CD14-positive monocyte (primary cell): ENCODE measurements around the gene GRM3. TPM values are rescaled to one million over a fixed set of nuclear protein-coding genes. Genes with fewer than 3 reads are reported as not detected.

ENCODE experiments used
- DNase-seq, 3 donors: peaks; one replicate each; pipeline ENCODE4 v3.0.0-alpha.2; 2011 to 2022
- H2AFZ ChIP-seq: 2 replicates; pipeline ENCODE4 v1.6.0; 2012; ENCODE audit warnings: mild to moderate bottlenecking, low read depth, low read length, inconsistent platforms; ENCODE audit not compliant: insufficient read depth, poor library complexity, severe bottlenecking
- H3K27ac ChIP-seq, 2 donors: 1 replicate in 1 of 2; 2 replicates in 1 of 2; pipeline ENCODE4 v1.5.1; 2012 to 2013; ENCODE audit warnings: low read length in 2 of 2, control low read depth in 1 of 2, inconsistent platforms in 1 of 2, low read depth in 1 of 2, mild to moderate bottlenecking in 1 of 2
- H3K27me3 ChIP-seq, 2 donors: one replicate each; pipeline versions ENCODE4 v1.6.0 to v1.6.1; 2011 to 2013; ENCODE audit warnings: low read length in 2 of 2; ENCODE audit not compliant: control insufficient read depth in 2 of 2, insufficient read depth in 2 of 2
- H3K36me3 ChIP-seq, 2 donors: replicated peaks in 1 of 2; 1 replicate in 1 of 2; 2 replicates in 1 of 2; pipeline versions ENCODE4 v1.5.1 to v1.6.1; 2012 to 2013; ENCODE audit warnings: low read length in 2 of 2, control low read depth in 1 of 2, inconsistent platforms in 1 of 2, mild to moderate bottlenecking in 1 of 2; ENCODE audit not compliant: insufficient read depth in 2 of 2, control insufficient read depth in 1 of 2
- H3K4me1 ChIP-seq, 2 donors: 1 replicate in 1 of 2; 2 replicates in 1 of 2; pipeline versions ENCODE4 v1.5.1 to v1.6.1; 2012 to 2013; ENCODE audit warnings: low read length in 2 of 2, control low read depth in 1 of 2, inconsistent platforms in 1 of 2, mild to moderate bottlenecking in 1 of 2, moderate library complexity in 1 of 2; ENCODE audit not compliant: insufficient read depth in 2 of 2, control insufficient read depth in 1 of 2
- H3K4me2 ChIP-seq: replicated peaks from 2 replicates; pipeline ENCODE3; 2012; ENCODE audit warnings: low read length, moderate library complexity, mild to moderate bottlenecking; ENCODE audit not compliant: poor library complexity, severe bottlenecking; ENCODE audit errors: extremely low read depth
- H3K4me3 ChIP-seq, 3 experiments: fragments of 200-600 bp in 1 of 3; sonication (generic) in 1 of 3; replicated peaks in 1 of 3; 1 replicate in 2 of 3; 2 replicates in 1 of 3; pipeline ENCODE4 v1.5.1; 2011 to 2013; ENCODE audit warnings: low read length in 3 of 3, mild to moderate bottlenecking in 3 of 3, control low read depth in 2 of 3, low read depth in 2 of 3, inconsistent platforms in 1 of 3, moderate library complexity in 1 of 3
- H3K79me2 ChIP-seq: 2 replicates; pipeline ENCODE4 v1.6.0; 2012; ENCODE audit warnings: mild to moderate bottlenecking, control low read depth, inconsistent platforms, low read length, moderate library complexity; ENCODE audit not compliant: insufficient read depth
- H3K9ac ChIP-seq: 2 replicates; pipeline ENCODE4 v1.6.0; 2017; ENCODE audit warnings: low read length, mild to moderate bottlenecking; ENCODE audit not compliant: insufficient read depth, poor library complexity, severe bottlenecking
- H3K9me3 ChIP-seq, 2 donors: replicated peaks in 1 of 2; 1 replicate in 1 of 2; 2 replicates in 1 of 2; pipeline versions ENCODE4 v1.5.1 to v1.6.1; 2012 to 2013; ENCODE audit warnings: low read length in 2 of 2, control low read depth in 1 of 2; ENCODE audit not compliant: control insufficient read depth in 1 of 2, insufficient read depth in 1 of 2
- H4K20me1 ChIP-seq: 2 replicates; pipeline ENCODE4 v1.6.0; 2012; ENCODE audit warnings: mild to moderate bottlenecking, low read length, control low read depth, moderate library complexity; ENCODE audit not compliant: insufficient read depth
- H3K27ac Mint-ChIP-seq, 7 donors: one replicate each; pipeline ENCODE4 v1.8.0; 2020; ENCODE audit warnings: mild to moderate bottlenecking in 7 of 7, mixed read lengths in 7 of 7, moderate library complexity in 6 of 7, inconsistent platforms in 2 of 7
- H3K27me3 Mint-ChIP-seq, 3 donors: one replicate each; pipeline ENCODE4 v1.8.0; 2021 to 2022; ENCODE audit warnings: low read depth in 3 of 3, mild to moderate bottlenecking in 3 of 3, mixed read lengths in 3 of 3, moderate library complexity in 3 of 3, inconsistent platforms in 1 of 3
- H3K36me3 Mint-ChIP-seq, 2 donors: one replicate each; pipeline ENCODE4 v1.8.0; 2020; ENCODE audit warnings: mixed read lengths in 2 of 2, inconsistent platforms in 1 of 2, mild to moderate bottlenecking in 1 of 2
- H3K4me1 Mint-ChIP-seq: one replicate; pipeline ENCODE4 v1.8.0; 2020; ENCODE audit warnings: mild to moderate bottlenecking, mixed read lengths
- H3K4me3 Mint-ChIP-seq, 2 donors: one replicate each; pipeline ENCODE4 v1.8.0; 2020; ENCODE audit warnings: mild to moderate bottlenecking in 2 of 2, mixed read lengths in 2 of 2, moderate library complexity in 1 of 2
- H3K9me3 Mint-ChIP-seq, 7 donors: one replicate each; pipeline ENCODE4 v1.8.0; 2020 to 2022; ENCODE audit warnings: mixed read lengths in 7 of 7, mild to moderate bottlenecking in 6 of 7, moderate library complexity in 6 of 7, inconsistent platforms in 2 of 7
- WGBS: methylation state at CpG from one replicate; pipeline ENCODE4 v1.1.5; 2013; ENCODE audit warnings: missing lambda C conversion rate; ENCODE audit not compliant: insufficient coverage; 5-methylcytosine and 5-hydroxymethylcytosine counted together
- intact Hi-C, 2 donors: fragments of 100-400 bp; cut with micrococcal nuclease; formaldehyde crosslinking; loops; one replicate each; pipeline versions ENCODE4 v1.15.0 to v1.15.1; 2023
- polyA plus RNA-seq, 3 donors: library from polyadenylated mRNA; depleted of rRNA in 1 of 3; unstranded in 2 of 3; stranded (reverse) in 1 of 3; fragments of 300-500 nt in 2 of 3; fragments of >200 nt in 1 of 3; fragmentation: Illumina TruSeq in 2 of 3; gene quantifications; 1 replicate in 2 of 3; 2 replicates in 1 of 3; pipeline ENCODE4 v1.2.3, GENCODE V29; 2012 to 2021
- TF ChIP-seq, protein P1 (sequence below): fragments of 200-600 bp; IDR thresholded peaks from one replicate; pipeline ENCODE4 v1.8.0; 2022; ENCODE audit warnings: antibody characterized with exemption, mild to moderate bottlenecking

Gene GRM3
- polyA plus RNA-seq, 3 donors: not detected

DNA sequence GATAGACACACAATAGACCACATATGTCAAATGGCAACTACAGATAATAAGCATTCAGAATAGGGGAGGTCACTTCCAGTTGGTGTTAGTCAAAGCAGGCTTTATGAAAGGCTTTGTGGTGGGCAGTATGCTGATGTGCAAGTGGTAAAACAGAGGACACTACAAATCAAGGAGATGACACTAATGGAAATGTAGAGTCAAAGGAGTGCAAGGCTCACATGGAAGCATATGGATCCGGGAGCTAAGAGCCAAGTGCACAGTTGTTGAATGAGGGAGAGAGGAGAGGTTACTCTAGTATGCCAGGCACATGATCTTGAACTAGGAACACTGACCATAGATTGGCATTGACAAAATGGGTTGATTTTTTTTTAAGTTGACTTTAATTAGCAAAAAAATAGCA is 62.7 kb downstream of the GRM3 start:
- Mint-ChIP-seq H3K36me3 (no peaks in the 10 kb centered on the region), H3K27ac (no peak overlapping the region), H3K4me3 (no peak overlapping the region), H3K9me3 (peaks cover 0 to 3% (median 0%) of the 10 kb centered on the region in 7 donors), H3K4me1 (no peaks in the 10 kb centered on the region), H3K27me3 (peaks cover 0 to 2% (median 0%) of the 10 kb centered on the region in 3 donors)
- Histone ChIP-seq H2AFZ (no peak overlapping the region), H3K4me2 (no peak overlapping the region), H3K9me3 (no peaks in the 10 kb centered on the region), H4K20me1 (no peaks in the 10 kb centered on the region), H3K27ac (no peak overlapping the region), H3K4me3 (no peak overlapping the region), H3K79me2 (no peaks in the 10 kb centered on the region), H3K4me1 (no peaks in the 10 kb centered on the region), H3K36me3 (no peaks in the 10 kb centered on the region), H3K27me3 (no peaks in the 10 kb centered on the region), H3K9ac (no peak overlapping the region)
- intact Hi-C loops: no loop called here
- no peak for DNase-seq
- 100% methylated on average over 1 of the region's 1 CpG for WGBS
- TF ChIP-seq, protein P1, sequence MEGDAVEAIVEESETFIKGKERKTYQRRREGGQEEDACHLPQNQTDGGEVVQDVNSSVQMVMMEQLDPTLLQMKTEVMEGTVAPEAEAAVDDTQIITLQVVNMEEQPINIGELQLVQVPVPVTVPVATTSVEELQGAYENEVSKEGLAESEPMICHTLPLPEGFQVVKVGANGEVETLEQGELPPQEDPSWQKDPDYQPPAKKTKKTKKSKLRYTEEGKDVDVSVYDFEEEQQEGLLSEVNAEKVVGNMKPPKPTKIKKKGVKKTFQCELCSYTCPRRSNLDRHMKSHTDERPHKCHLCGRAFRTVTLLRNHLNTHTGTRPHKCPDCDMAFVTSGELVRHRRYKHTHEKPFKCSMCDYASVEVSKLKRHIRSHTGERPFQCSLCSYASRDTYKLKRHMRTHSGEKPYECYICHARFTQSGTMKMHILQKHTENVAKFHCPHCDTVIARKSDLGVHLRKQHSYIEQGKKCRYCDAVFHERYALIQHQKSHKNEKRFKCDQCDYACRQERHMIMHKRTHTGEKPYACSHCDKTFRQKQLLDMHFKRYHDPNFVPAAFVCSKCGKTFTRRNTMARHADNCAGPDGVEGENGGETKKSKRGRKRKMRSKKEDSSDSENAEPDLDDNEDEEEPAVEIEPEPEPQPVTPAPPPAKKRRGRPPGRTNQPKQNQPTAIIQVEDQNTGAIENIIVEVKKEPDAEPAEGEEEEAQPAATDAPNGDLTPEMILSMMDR: no peak

DNA sequence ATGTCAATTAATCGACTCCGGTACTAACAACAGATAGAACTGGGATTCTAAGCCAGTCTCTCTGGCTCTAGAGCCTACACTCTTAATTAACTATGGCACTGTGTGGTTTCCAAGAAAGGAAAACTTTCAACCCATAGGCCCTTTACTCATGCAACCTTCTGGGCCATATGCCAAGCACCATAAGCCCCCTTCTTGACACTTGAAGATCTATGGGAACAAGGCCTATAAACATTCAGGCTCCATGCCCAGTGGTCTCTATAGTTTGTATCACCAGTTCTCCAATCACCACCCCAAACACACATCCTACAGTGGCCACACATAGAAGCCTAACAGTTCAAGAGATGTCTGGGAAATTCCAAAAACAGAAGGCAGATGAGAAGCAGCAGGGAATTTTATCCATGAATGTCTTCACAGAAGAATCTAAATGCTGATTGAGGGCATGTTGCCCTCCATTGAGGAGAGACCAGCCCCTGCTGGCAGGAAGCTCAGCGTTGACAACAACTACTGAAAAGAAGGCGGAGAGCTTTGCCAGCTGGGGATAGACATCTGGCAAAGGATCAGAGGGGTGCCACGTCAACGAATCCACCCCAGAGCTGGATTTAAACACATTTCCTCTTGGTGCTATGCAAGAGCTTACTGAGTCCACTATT is 64.4 kb downstream of the GRM3 start:
- Mint-ChIP-seq H3K4me1 (no peaks in the 10 kb centered on the region), H3K9me3 (peaks cover 0 to 3% (median 0%) of the 10 kb centered on the region in 7 donors), H3K4me3 (no peak overlapping the region), H3K27me3 (peaks cover 0 to 2% (median 0%) of the 10 kb centered on the region in 3 donors), H3K27ac (no peak overlapping the region), H3K36me3 (no peaks in the 10 kb centered on the region)
- Histone ChIP-seq H3K27me3 (no peaks in the 10 kb centered on the region), H4K20me1 (no peaks in the 10 kb centered on the region), H3K4me2 (no peak overlapping the region), H3K79me2 (no peaks in the 10 kb centered on the region), H3K9ac (no peak overlapping the region), H3K4me3 (no peak overlapping the region), H3K9me3 (no peaks in the 10 kb centered on the region), H3K4me1 (no peaks in the 10 kb centered on the region), H3K27ac (no peak overlapping the region), H2AFZ (no peak overlapping the region), H3K36me3 (no peaks in the 10 kb centered on the region)
- 100% methylated on average over 1 of the region's 6 CpGs for WGBS
- no peak for DNase-seq
- TF ChIP-seq, protein P1: no peak
- intact Hi-C loops: no loop called here
